NCI-H2029 treated with DMSO at 0.1 percent for 48 hours (cell line): ENCODE data around the gene ADARB1.

Experiments
- DNase-seq: peaks from one replicate; lab custom pipeline; 2025; lab: John Stamatoyannopoulos, UW

Gene ADARB1

GRCh38 chr21:45226540-45227326, 152.4 kb downstream of the ADARB1 start:
- no peak for DNase-seq

DNA sequence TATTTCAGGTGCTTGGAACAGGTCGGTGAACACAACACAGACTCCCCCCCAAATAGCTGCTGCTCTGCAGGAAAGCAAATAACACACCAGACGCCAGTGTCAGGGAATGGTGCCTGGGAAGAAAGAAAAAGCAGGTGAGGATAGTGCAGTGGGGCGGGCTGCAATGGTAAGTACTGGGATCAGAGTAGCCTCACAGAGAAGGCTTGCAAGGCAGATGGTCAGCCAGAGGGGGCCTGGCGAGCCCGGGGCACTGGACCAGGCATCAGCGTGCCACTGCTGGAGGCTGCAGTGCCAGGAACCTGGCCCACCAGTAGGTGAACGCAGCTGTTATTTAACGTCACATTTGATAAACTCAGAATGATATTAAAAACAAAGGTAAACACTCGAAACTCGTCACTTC, 153.4 kb downstream of the ADARB1 start:
- DNase-seq: no peak

- no peak for DNase-seq
Observed at GRCh38 chr21:45228171-45228641, 153.8 kb downstream of the ADARB1 start.

GRCh38 chr21:45228656-45229240, 154.4 kb downstream of the ADARB1 start:
- no peak for DNase-seq

DNA sequence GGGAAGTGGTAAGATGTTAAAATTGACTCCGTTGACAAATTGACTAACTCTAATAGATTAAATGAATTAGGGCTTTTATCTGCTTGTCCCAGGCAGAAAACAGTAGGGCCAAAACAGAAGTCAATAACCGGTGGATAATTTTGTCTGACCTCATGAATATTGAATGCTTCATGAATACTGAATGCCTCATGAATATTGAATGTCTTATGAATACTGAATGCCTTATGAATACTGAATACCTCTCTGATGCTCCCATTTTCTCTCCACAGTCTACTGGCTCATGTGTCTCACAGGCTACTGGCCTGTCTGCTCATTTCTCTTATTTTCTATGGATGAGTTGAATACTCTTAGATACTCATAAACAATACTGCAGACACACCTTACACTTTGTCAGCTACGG, 157.3 kb downstream of the ADARB1 start:
- DNase-seq: no peak

GRCh38 chr21:45234127-45234526, 159.7 kb downstream of the ADARB1 start:
- no peak for DNase-seq

DNA sequence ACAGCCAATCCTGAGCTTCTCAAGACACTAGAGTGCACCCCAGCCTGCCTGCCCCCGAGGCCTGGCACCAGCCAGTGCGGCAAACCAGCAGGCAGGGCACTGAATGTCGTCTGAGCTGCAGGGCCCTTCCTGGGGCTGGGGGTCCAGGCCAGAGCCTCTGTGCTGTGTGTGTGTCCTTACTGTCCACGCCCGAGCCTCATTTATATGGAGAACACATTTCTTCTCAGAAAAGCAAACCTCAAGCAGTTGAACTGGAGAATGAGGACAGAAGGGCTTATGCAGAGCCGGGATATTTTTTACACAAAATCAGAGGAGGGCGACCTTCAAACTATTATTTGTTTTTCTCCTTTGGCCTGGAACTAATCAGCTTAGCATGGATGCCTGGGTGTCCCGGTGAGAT, 160.6 kb downstream of the ADARB1 start:
- DNase-seq: no peak

GRCh38 chr21:45235488-45235887, 161.1 kb downstream of the ADARB1 start:
- DNase-seq: no peak

DNA sequence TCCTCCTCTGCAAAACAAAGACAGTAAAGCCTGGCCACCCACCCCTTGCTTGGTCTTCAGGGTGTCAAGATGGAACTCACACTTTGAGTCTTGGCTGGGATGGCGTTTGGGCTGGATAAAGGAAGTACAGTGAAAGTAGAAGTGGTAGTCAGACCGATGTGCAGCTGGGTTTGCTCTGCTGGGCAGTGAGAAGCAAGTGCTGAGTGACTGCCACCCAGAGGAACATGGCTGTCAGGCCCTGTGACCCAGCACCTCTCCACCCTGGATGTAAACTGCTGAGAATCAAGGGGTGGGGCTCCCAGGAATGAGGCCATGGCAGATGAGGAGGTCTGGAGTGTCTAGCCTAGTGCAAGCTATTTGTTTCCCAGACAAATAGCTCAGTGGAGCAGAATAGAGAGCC, 162.1 kb downstream of the ADARB1 start:
- no peak for DNase-seq

DNA sequence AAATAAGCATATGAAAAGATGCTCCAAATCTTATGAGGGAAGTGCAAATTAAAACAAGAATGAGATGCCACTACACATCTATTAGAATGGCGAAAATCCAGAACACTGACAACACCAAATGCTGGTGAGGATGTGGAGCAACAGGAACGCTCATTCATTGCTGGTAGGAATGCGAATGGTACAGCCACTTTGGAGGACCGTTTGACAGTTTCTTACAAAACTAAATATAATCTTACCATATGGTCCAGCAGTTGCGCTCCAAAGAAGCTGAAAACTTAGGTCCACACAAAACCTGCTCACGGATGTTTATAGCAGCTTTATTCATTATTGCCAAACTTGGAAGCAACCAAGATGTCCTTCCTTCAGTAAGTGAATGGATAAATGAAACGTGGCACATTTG, 163.0 kb downstream of the ADARB1 start:
- no peak for DNase-seq

- DNase-seq: no peak
Observed at GRCh38 chr21:45241357-45241756, 167.0 kb downstream of the ADARB1 start.

- no peak for DNase-seq
Observed at GRCh38 chr21:45243603-45244002, 169.2 kb downstream of the ADARB1 start.

DNA sequence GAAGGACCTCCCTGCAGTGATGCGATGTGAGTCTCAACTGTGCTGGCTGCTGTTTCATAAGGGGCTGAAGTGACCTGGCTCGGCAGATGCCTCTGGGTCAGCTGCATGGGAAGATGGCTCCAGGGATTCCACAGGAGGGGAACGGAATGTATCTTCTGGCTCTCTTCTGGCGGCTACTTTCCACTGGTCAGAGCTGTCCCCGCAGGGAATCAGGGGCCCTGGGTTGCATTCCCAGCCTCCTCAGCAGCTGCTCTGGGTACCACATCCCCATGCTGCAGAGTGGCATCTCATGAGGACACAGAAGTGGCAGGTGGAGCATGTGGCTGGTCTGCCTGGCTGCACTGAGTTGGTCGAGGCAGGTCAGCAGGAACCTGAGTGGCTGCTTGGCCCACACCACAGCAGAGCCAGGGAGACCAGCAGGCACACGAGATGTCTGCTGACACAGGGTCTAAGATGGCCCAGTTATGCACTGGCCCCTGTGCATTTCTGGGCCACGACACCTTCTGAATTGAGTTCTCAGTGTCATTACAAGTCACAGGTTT, 170.5 kb downstream of the ADARB1 start:
- DNase-seq: no peak

- no peak for DNase-seq
Observed at GRCh38 chr21:45246386-45247320, 172.3 kb downstream of the ADARB1 start.

- DNase-seq: no peak
Observed at GRCh38 chr21:45248301-45248892, 174.0 kb downstream of the ADARB1 start.

GRCh38 chr21:45248893-45249381, 174.6 kb downstream of the ADARB1 start:
- no peak for DNase-seq

- no peak for DNase-seq
Observed at GRCh38 chr21:45249626-45250025, 175.2 kb downstream of the ADARB1 start.

DNA sequence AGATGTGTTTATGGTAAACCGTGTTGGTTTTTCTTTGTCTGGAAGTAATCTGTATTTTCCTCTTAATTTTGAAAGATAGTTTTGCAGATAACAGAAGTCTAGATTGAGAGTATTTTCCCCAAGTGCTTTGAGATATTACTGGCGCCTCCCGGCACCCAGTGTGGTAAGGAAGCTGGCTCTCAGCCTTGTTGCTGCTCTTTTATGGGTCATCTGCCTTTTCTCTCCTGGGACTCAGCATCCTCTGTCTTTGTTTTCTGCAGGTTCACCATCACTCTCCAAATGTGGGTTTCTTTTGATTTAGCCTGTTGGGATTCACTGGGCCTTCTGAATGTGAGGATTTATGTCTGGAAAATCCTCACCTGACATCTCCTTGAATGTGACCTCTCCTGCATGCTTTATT, 175.9 kb downstream of the ADARB1 start:
- DNase-seq: no peak

DNA sequence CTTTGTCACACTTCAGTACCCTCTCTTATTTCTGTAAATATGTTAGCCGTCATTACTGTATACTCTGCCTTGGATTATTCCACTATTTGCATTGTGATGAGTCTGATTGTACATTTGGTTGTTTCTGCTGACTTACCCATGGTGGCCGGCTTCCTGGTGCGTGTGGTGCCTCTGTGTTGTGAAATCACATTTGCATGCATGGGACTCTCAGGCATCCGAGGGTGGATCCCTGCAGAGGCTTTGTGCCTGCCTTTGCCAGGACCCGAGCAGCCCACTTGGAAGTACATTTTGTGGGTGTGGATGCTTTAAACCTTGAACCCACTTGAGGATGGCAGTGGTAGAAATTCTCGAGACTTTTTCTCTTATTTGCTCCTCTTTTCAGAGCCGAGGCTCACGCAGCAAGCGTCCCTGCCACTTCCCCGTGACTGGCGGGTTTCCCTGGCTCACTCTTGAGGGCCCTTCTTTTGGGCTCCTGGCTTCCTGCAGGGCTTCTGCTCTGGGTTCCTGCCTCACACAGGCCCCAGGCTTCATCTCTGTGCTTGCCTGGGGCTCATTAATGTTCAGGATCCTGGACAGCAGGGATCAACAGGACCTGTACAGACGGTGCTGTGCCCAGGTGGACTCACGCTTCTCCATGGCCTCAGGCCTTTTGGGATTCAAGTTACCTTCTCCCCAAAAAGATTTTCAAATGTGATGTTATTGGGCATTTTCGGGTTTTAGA, 176.7 kb downstream of the ADARB1 start:
- DNase-seq: no peak

GRCh38 chr21:45251635-45252447, 177.5 kb downstream of the ADARB1 start:
- DNase-seq: no peak
